ENCODE measurements around the gene MYZAP. TPM values are rescaled to one million over a fixed set of nuclear protein-coding genes. Genes with fewer than 3 reads are reported as not detected.

The MYZAP gene
- polyA plus RNA-seq, 1 donor (not counting 4 experiments of a cell fraction or from before 2014, with no cell fraction given) = 1.8 TPM

DNA sequence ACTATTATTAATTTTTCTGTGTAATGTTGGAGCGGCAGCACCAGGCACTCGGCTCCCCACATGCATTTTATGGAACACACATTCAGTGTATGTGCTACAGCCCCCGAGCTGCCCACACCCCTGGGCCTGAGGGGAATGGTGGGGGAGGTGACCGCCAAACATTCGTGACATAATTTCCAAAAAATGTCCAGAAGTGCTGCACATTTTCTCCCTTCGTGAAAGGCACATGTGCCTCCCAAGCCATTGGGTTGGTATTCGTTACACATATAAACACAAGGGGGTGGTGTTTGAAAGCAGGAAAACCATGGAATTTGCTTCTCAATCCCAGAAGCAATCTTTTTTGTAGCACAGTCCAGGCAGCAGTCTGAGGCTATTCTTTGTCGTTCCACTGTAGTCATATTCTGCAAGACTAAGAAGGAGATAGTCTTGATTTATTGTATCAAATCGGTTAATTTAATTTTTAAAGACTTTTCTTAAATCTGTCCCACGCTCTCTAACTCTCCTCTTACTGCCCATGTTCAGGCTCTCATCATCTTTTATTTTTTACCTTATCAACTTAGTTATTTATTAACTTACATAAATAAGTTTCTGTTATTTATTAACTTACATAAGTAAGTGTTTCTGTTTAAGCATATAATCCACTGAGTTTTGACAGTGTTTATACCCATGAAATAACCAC is 75.6 kb downstream of the MYZAP start:
- Histone ChIP-seq H3K9me1 (ENCODE audit: control insufficient read depth, extremely low read depth, insufficient read depth, low read length) (no peaks in the 10 kb centered on the region), H3K27me3 (ENCODE audit: control insufficient read depth, extremely low read depth, insufficient read depth, low read length) (no peaks in the 10 kb centered on the region), H3K79me2 (ENCODE audit: control insufficient read depth, insufficient read depth, low read length) (no peaks in the 10 kb centered on the region), H3K36me3 (ENCODE audit: control insufficient read depth in 2 of 2, extremely low read depth in 1 of 2, insufficient read depth in 2 of 2, low read length in 2 of 2) (no peaks in the 10 kb centered on the region), H3K4me2 (ENCODE audit: control insufficient read depth, extremely low read depth, insufficient read depth, low read depth, low read length) (peak overlapping the region; percentile 39), H3K4me3 (ENCODE audit: control insufficient read depth in 2 of 3, extremely low read depth in 1 of 3, insufficient read depth in 2 of 3, low read depth in 1 of 3, low read length in 3 of 3) (no peak overlapping the region), H3K9me3 (ENCODE audit: control insufficient read depth, low read depth, low read length) (no peaks in the 10 kb centered on the region), H2AFZ (ENCODE audit: control insufficient read depth, low read length) (peak overlapping the region; percentile 73), H4K20me1 (ENCODE audit: control insufficient read depth, extremely low read depth, insufficient read depth, low read length) (no peaks in the 10 kb centered on the region), H3K27ac (ENCODE audit: control insufficient read depth, insufficient read depth, low read length) (no peak overlapping the region), H3K4me1 (ENCODE audit: control insufficient read depth, extremely low read depth, insufficient read depth, low read length) (peaks cover 4% of the 10 kb centered on the region), H3K9ac (ENCODE audit: control insufficient read depth, extremely low read depth, insufficient read depth, low read length) (no peak overlapping the region)
- FAIRE-seq (peak; percentile 96), DNase-seq (ENCODE audit: low read depth, low spot score) (no peak)
- dilution Hi-C loops (cut with MboI; ENCODE audit: extremely low pct_ligation_motif_present, low sequenced_read_pairs) = no loop called here
- TF ChIP-seq CTCF (optimal IDR thresholded peaks at IDR 0.05 in 1 of 3, IDR thresholded peaks at IDR 0.05 in 1 of 3, conservative IDR thresholded peaks at IDR 0.05 in 1 of 3; ENCODE audit: extremely low read depth in 1 of 3, insufficient read depth in 2 of 3, low read length in 3 of 3) (peak; percentile 39 to 65 (median 64)), EZH2 (IDR thresholded peaks at IDR 0.05; ENCODE audit: low read length) (no peak)

- Histone ChIP-seq H3K9ac (ENCODE audit: control insufficient read depth, extremely low read depth, insufficient read depth, low read length) (no peak overlapping the region), H3K9me1 (ENCODE audit: control insufficient read depth, extremely low read depth, insufficient read depth, low read length) (no peaks in the 10 kb centered on the region), H3K4me3 (ENCODE audit: control insufficient read depth in 2 of 3, extremely low read depth in 1 of 3, insufficient read depth in 2 of 3, low read depth in 1 of 3, low read length in 3 of 3) (no peak overlapping the region), H3K27ac (ENCODE audit: control insufficient read depth, insufficient read depth, low read length) (no peak overlapping the region), H3K9me3 (ENCODE audit: control insufficient read depth, low read depth, low read length) (no peaks in the 10 kb centered on the region), H3K79me2 (ENCODE audit: control insufficient read depth, insufficient read depth, low read length) (no peaks in the 10 kb centered on the region), H3K36me3 (ENCODE audit: control insufficient read depth in 2 of 2, extremely low read depth in 1 of 2, insufficient read depth in 2 of 2, low read length in 2 of 2) (no peaks in the 10 kb centered on the region), H2AFZ (ENCODE audit: control insufficient read depth, low read length) (no peak overlapping the region), H3K27me3 (ENCODE audit: control insufficient read depth, extremely low read depth, insufficient read depth, low read length) (no peaks in the 10 kb centered on the region), H3K4me1 (ENCODE audit: control insufficient read depth, extremely low read depth, insufficient read depth, low read length) (peaks cover 4% of the 10 kb centered on the region), H4K20me1 (ENCODE audit: control insufficient read depth, extremely low read depth, insufficient read depth, low read length) (no peaks in the 10 kb centered on the region), H3K4me2 (ENCODE audit: control insufficient read depth, extremely low read depth, insufficient read depth, low read depth, low read length) (no peak overlapping the region)
- TF ChIP-seq CTCF (optimal IDR thresholded peaks at IDR 0.05 in 1 of 3, IDR thresholded peaks at IDR 0.05 in 1 of 3, conservative IDR thresholded peaks at IDR 0.05 in 1 of 3; ENCODE audit: extremely low read depth in 1 of 3, insufficient read depth in 2 of 3, low read length in 3 of 3) = no peak
- no peak for TF ChIP-seq EZH2 (IDR thresholded peaks at IDR 0.05; ENCODE audit: low read length)
- dilution Hi-C loops (cut with MboI; ENCODE audit: extremely low pct_ligation_motif_present, low sequenced_read_pairs) = no loop called here
- no peak for DNase-seq (ENCODE audit: low read depth, low spot score)
- FAIRE-seq = no peak
Observed at GRCh38 chr15:57668016-57668415, 76.3 kb downstream of the MYZAP start.
